Measurements from ENCODE around the gene AOAH.
"Not testable (repeated sequence)": the region's sequence is repeated elsewhere in the genome, so short reads cannot be mapped to it uniquely, and the experiment has no call there.

Gene AOAH

GRCh38 chr7:36719083-36719632 is 5.1 kb downstream of the AOAH start:
- no peak for DNase-seq (ENCODE audit: low read depth)
- H3K4me3 ChIP-seq (replicated peaks; ENCODE audit: low read depth, low read length): no peak overlapping the region
- TF ChIP-seq, protein P1, sequence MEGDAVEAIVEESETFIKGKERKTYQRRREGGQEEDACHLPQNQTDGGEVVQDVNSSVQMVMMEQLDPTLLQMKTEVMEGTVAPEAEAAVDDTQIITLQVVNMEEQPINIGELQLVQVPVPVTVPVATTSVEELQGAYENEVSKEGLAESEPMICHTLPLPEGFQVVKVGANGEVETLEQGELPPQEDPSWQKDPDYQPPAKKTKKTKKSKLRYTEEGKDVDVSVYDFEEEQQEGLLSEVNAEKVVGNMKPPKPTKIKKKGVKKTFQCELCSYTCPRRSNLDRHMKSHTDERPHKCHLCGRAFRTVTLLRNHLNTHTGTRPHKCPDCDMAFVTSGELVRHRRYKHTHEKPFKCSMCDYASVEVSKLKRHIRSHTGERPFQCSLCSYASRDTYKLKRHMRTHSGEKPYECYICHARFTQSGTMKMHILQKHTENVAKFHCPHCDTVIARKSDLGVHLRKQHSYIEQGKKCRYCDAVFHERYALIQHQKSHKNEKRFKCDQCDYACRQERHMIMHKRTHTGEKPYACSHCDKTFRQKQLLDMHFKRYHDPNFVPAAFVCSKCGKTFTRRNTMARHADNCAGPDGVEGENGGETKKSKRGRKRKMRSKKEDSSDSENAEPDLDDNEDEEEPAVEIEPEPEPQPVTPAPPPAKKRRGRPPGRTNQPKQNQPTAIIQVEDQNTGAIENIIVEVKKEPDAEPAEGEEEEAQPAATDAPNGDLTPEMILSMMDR (IDR thresholded peaks at IDR 0.05; ENCODE audit: low read length, missing control alignments): no peak

GRCh38 chr7:36717586-36717985 is 6.7 kb downstream of the AOAH start:
- H3K4me3 ChIP-seq (replicated peaks; ENCODE audit: low read depth, low read length): no peak overlapping the region
- TF ChIP-seq, protein P1 (IDR thresholded peaks at IDR 0.05; ENCODE audit: low read length, missing control alignments): no peak
- DNase-seq (ENCODE audit: low read depth): no peak

GRCh38 chr7:36716802-36717201 is 7.5 kb downstream of the AOAH start:
- not testable (repeated sequence) for H3K4me3 ChIP-seq (replicated peaks; ENCODE audit: low read depth, low read length); DNase-seq (ENCODE audit: low read depth)

DNA sequence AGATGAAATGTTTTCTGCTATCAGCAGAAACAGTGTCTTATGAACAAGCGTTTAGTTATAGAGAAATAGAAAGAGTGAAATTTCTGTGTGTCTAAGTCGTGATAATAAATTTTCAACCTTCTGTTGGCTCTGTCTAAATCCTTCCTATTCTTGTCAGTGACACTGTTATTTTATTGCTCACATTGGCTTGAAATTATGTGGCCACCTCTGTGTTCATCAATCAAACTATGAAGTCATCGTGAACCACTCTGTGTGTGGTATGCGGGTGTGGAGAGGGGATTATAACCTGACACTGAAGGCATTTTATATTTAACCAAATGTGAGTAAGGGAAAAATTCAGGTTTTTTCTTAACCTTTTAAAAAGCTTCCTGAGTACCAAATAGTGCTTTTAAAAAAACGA is 12.3 kb downstream of the AOAH start:
- no peak overlapping the region for H3K4me3 ChIP-seq (replicated peaks; ENCODE audit: low read depth, low read length)
- TF ChIP-seq, protein P1 (IDR thresholded peaks at IDR 0.05; ENCODE audit: low read length, missing control alignments): no peak
- no peak for DNase-seq (ENCODE audit: low read depth)

GRCh38 chr7:36711256-36711655 is 13.0 kb downstream of the AOAH start:
- TF ChIP-seq, protein P1 (IDR thresholded peaks at IDR 0.05; ENCODE audit: low read length, missing control alignments): no peak
- no peak overlapping the region for H3K4me3 ChIP-seq (replicated peaks; ENCODE audit: low read depth, low read length)
- no peak for DNase-seq (ENCODE audit: low read depth)

DNA sequence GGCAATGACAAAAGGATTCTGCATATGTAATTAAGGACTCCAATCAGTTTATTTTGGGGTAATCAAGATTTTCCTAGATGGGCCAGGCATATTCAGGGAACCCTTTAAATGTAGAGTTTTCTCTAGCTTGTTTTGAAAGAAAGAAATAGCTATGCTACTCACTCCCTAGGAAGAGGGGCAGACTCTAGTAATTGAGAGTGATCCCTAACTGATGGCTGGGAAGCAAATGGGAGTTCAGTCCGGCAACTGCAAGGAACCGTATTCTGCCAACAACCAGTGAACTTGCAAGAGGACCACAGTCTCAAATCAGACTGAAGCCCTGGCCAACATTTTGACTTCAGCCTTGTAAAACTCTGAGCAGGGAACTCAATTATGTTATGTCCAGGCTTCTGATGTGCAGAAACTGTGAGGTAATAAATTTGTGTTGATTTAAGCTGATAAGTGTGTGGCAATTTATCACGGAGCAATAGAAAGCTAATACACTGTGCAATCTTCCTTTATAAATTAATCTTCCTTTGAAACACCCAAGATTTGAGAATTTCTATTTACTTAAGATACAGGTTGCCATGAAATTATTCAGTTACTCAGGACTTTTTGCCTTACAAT is 14.0 kb downstream of the AOAH start:
- DNase-seq (ENCODE audit: low read depth): no peak
- TF ChIP-seq, protein P1 (IDR thresholded peaks at IDR 0.05; ENCODE audit: low read length, missing control alignments): no peak

GRCh38 chr7:36708767-36709166 is 15.5 kb downstream of the AOAH start:
- no peak overlapping the region for H3K4me3 ChIP-seq (replicated peaks; ENCODE audit: low read depth, low read length)
- TF ChIP-seq, protein P1 (IDR thresholded peaks at IDR 0.05; ENCODE audit: low read length, missing control alignments): no peak
- DNase-seq (ENCODE audit: low read depth): no peak

More for the DNA sequence above, 14.0 kb downstream of the AOAH start:
- no peak overlapping the region for H3K4me3 ChIP-seq (replicated peaks; ENCODE audit: low read depth, low read length)
